ENCODE results near the gene MSMB.
"Not testable (repeated sequence)": the region's sequence is repeated elsewhere in the genome, so short reads cannot be mapped to it uniquely, and the experiment has no call there.

The MSMB gene, protein sequence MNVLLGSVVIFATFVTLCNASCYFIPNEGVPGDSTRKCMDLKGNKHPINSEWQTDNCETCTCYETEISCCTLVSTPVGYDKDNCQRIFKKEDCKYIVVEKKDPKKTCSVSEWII

GRCh38 chr10:46046261-46046660 lies at the start of gene MSMB:
Gene MSMB (minus strand): TSS chr10:46046269. CDS start chr10:46046237, 32 bp downstream.
- DNase-seq = no peak

DNA sequence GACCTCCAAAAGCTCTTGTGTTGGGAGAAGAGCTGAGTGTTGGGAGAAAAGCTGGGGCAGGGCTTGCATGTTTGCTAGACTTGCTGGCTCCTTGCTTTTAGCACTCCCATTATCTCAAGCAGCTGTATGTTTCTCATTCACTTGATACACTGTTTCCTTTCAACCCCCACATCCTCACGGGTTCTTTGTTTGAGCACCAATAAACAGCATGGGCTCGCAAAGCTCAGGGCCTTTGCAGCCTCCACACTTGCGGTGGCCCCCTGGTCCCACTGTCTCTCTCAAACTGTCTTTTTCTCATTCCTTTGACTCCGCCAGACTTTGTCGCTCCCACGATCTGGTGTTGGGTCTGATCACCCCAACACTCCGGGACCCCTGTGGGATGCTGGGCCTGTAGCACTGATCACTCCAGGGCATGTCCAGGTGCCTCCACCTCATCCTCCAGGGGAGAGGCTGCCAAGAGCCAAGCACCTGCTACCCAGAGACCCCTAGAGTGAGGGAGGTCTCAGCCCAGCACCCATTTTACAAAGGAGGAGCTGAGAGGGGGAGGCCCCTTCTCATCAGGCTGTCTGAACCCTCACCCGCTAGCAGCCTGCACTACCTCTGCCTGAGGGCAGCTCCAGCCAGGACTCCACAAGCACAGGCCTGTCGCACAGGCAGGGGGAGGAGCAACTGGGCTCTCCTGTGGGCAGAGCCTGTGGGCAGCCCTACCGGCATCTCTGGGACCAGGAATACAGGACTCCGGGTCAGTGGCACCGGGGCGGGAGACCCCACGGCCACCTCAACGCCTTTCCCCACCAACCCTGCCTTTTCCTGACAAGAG lies 49.1 kb upstream of the MSMB start:
- no peak for DNase-seq

DNA sequence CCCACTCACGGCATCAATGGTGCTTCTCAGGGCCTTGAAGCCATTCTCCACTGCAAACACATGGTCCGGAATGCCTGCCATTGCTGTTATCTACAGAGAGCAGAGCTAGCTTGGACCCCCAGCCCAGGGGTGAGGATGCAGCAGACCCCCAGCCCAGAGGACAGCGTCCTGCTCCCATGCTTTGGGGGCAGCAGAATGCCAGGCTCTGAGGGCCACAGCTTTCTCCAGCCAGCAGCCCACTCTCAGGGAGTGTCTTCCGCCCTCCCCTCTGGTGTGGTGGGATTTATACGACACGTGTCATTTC lies 48.1 kb upstream of the MSMB start:
- no peak for DNase-seq

DNA sequence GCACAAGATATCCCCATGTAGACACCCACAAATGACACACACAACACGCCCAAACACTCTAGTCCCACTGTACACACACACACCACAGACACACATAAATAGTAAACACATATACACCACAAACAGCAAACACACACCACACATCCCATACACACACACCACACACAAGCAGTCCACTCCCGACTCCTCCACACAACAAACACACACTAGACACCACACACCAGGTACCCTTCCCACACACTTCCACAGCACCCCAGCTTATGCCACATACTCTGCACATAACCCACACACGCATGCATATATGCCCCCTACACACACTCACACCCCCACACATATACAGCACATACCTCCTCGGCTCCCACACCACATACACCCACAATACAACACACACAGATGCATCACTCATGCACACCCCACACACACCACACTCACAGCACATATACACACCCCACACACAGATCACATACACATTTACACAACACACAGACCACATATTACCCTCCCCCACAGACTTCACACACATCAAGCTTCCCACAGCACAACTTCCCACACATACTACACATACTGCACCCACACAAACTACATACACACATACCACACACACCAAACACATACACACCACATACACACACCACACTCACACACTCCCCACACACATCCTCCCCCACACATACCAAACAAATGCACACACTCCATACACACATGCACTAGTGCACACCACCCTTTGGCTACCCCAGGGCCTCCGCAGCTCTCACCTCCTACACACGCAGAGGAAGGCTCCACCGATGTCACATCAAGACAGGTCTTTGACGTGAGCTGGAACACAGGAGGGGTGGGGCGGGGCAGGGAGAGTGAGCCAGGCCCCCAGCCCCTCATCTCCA lies 47.5 kb upstream of the MSMB start:
- DNase-seq = not testable (repeated sequence)

DNA sequence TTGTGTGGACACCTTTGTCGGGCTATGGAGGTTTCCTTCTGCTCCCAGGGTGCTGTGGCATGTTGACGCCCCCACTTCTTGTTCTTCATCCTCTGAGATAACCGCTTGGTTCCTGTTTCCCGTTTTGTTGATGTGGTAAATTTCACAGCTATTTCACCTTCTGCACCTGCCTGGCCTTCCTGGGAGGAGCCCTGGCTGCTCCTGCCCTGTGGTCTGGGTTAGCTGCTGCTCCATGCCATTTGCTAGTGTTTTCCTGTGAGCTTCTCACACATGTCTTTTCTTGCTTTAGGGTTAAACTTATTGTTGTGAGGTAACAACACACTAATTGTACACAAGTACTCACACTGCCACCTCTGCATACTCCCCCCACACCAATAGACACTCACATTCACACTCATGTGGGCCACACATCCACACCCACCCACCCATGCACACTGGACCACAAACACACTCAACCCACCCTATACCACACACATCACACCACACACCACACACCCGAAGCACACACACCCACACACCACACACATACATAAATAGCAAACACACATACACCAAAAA lies 46.5 kb upstream of the MSMB start:
- no peak for DNase-seq

DNA sequence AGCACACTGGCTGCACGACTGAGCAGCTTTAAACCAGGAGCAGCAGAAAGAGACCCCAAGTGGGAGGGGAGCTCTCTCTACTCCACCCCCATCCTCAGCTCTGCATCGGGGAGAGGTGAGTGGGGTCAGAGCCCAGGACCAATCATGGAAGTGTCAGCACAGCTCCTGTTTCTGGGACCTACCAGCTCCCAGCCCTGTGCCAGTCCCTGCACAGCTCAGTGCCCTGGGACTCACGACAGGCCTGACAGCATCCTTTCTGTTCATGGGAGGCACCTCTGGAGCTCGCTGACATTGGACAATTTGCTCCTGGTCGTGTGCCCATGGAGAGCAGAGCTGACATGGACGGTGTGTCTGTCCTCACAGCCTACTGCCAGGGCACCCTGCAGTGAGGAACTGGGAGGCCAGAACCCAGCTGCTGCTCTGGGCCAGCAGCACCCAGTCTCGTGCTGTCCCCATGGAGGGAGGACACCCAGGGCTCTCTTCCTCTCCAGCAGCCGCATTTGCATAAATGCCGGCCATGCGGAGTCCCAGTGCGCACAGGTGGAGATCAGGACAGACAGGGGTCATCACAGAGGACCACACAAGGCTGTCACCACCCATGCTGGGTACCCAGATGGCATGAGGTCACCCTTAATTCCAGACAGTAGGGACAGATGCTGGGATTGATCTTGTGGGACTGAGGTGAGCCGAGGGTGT lies 45.9 kb upstream of the MSMB start:
- DNase-seq = no peak

GRCh38 chr10:46091080-46091827 lies 45.2 kb upstream of the MSMB start:
- no peak for DNase-seq

GRCh38 chr10:46090258-46090812 lies 44.3 kb upstream of the MSMB start:
- DNase-seq = no peak

DNA sequence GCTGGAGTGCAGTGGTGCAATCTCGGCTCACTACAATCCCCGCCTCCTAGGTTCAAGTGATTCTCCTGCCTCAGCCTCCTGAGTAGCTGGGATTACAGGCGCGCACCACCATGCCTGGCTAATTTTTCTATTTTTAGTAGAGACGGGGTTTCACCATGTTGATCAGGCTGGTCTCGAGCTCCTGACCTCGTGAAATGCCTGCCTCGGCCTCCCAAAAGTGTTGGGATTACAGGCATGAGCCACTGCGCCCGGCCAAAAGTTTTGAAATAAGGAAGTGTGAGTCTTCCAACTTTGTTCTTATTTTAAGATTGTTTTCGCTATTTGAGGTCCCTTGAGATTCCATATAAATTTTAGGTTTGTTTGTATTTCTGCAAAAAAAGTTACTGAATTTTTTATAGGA lies 41.3 kb upstream of the MSMB start:
- DNase-seq = not testable (repeated sequence)

DNA sequence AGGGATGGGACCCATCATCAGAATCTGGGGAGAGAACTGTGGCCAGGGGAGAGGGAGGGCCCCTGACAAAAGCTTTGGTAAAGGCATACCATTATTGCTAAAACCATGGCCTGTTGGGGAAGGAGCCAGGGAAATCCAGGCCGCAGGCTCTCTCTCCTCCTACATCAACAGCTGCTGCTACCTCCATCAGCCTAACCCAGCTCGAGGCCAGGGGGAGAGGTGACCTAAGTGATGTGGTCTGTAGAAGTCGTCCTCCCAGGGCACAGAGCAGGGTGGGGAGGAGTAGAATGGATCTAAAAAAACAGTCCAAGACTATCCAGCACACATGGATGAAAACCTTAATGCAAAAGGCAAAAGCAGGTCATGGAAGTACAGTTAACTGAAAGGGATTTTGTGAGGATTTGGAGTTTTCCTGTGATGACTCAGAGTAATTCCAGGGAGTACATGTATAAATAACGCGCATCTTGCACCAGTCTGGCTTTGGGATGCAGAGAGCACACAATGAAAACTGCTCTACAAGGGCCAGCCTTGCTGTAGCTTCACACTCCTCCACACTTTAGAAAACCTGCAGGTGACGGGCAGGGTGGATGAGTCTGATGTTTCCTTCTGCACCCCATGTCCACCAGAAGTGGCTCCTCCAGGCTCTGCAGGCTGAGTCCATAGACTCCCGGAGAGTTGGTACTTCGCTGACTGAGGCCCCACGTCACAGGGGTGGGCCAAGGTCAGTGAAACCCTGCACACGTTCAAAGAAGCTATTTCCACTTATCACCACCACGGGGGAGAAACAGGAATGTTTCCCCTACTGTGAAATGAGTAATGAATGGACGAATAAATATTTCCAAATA lies 38.5 kb upstream of the MSMB start:
- no peak for DNase-seq

DNA sequence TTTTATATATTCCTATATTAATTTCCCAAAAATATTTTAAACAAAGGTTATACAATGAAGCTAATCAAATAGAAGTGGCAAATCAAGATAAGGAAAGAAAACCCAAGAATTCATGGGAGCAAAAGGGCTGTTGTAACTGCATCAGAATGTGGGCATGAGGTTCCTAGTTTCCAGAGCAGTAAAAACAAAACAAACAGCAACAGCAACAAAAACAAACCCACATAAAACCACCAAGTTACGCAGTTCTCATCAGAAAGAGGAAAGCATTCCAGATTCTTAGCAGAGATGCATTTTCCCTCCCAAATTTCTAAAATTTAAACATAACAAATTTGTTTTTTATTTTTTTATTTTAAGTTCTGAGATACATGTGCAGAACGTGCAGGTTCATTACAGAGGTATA lies 34.8 kb upstream of the MSMB start:
- DNase-seq = peak; percentile 31

GRCh38 chr10:46079831-46080585 lies 33.9 kb upstream of the MSMB start:
- peak; percentile 64 for DNase-seq

DNA sequence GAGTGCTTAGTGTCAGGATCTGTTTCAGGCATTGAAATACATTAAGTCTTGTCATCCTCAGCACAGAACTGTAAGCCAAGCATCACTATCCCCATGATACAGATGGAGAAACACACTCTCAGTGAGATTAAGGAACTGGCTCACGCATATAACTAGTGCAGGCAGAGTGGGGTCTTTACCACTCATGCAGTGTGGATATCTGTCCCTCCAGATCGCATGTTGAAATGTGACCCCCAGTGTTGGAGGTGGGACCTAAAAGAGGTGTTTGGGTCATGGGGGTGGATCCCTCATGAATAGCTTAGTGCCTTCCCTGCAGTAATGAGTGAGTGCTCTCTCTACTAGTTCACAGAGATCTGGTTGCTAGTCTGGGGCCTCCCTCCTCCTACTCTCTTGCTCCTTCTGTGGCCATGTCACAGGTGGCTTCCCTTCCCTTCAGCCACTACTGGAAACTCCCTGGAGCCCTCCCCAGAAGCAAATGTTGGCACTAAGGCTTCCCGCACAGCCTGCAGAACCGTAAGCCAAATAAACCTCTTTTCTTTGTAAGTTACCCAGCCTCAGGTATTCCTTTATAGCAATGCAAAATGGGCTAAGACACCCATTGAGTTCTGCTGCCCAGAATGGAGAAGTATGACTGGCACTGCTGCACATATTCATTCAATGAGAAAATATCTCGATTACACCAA lies 31.8 kb upstream of the MSMB start:
- no peak for DNase-seq

- DNase-seq = peak; percentile 36
Measured at GRCh38 chr10:46077141-46077554, 31.1 kb upstream of the MSMB start.

DNA sequence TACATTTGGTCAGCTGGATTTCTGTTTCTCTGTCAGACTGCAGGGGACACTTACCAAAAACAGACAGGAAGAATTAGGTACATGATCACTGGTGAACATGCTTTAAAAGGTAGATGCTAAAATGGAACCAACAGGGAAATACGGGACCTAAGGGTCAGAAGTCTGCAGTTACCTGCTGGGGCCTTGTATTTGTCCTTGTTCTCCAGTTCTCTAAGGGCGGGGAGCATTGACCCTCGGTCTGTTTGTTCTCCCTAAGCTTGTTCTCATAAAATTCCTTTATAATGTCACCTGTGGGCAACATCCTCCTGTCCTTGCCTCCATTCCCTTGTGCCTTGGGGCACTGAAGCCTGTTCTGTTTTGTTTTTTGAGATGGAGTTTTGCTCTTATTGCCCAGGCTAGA lies 29.8 kb upstream of the MSMB start:
- no peak for DNase-seq

DNA sequence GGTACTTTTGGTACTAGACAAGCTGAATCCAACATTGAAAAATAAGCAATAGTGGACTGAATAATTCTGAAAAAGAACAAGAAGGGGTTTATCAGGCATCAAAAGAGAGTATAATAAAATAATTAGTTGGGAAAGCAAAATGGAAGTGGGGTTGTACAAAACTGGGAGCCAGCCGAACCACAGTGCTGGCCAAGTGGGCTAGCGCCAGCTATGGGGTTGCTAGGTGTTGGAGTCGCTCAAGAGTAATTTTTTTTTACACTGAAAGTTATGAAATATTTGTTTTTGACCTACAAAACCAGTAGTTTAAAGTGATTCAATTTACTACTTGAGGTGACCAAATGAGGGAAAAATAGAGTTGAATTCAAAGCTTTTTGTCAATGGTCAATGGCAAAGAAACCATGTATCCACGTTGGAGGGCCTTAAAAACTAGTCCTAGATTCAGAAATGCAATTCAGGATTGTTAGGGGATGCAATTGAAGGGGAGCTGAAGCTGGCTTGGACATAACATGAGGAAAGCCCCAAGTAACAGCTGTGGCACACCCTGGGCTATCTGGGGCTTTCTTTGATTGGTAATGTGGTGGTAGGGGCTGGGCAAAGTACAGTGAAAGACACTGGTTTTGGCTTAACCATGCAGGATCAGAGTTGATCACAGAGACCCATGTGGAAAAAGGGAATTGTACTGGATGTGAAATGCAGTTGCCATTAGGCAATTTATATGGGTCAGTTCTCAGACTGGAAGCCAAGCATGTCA lies 28.3 kb upstream of the MSMB start:
- no peak for DNase-seq

DNA sequence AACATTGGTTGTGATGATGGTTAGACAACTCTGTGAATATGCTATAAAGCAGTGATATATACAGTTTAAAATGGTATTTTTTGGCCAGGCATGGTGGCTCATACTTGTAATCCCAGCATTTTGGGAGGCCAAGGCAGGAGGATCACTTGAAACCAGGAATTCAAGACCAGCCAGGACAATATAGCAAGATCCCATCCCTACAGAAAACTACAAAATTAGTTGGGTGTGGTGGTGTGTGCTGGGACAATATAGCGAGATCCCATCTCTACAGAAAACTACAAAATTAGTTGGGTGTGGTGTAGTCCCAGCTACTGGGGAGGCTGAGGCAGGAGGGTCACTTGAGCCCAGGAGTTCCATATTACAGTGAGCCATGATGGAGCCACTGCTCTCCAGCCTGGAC lies 27.5 kb upstream of the MSMB start:
- no peak for DNase-seq

- DNase-seq = no peak
Measured at GRCh38 chr10:46070749-46071148, 24.7 kb upstream of the MSMB start.
